Spinal cord (tissue), 4 donors: ENCODE measurements around the gene CACNB3. TPM values are rescaled to one million over a fixed set of nuclear protein-coding genes. Genes with fewer than 3 reads are reported as not detected.

Experiments used
- polyA plus RNA-seq, 2 donors: library from polyadenylated mRNA; unstranded; fragments of 120-200 nt; gene quantifications; one replicate each; pipeline ENCODE4 v1.2.1, GENCODE V29; 2013; ENCODE audit not compliant: insufficient read length in 2 of 2
- small RNA-seq: library from RNA; depleted of rRNA; stranded (forward); fragments of <200 nt; gene quantifications from one replicate; pipeline ENCODE3, GENCODE V24; 2014; ENCODE audit warnings: low replicate concordance
- total RNA-seq, 2 donors: library from RNA; depleted of rRNA in 1 of 2; stranded (reverse); fragments of 120-200 nt in 1 of 2; fragments of >200 nt in 1 of 2; gene quantifications; one replicate each; pipeline versions ENCODE4 v1.2.3 to v1.2.4, GENCODE V29; 2013 to 2014

Gene CACNB3
- total and polyA plus RNA-seq, 4 donors: 24.0 to 89.6 (median 55.4) TPM

Small RNA genes within 50 kb of the gene (small RNA-seq; reads per million reads assigned to genes)
- gene MIR4701 (not detected), gene RF00019 (not detected)

Other genes with a start within 250 kb of the CACNB3 start
- gene LALBA, start 248.4 kb upstream of the CACNB3 start, total RNA-seq: not detected
- not detected for gene LALBA, start 248.4 kb upstream of the CACNB3 start, polyA plus RNA-seq
- 10 to 100 TPM; 42.5 to 54.0 TPM for gene KANSL2, start 136.3 kb upstream of the CACNB3 start, total RNA-seq
- gene KANSL2, start 136.3 kb upstream of the CACNB3 start, polyA plus RNA-seq: 10 to 100 TPM; 40.2 to 44.5 TPM
- 10 to 100 TPM; 30.2 to 34.6 TPM for gene CCNT1, start 101.8 kb upstream of the CACNB3 start, total RNA-seq
- gene CCNT1, start 101.8 kb upstream of the CACNB3 start, polyA plus RNA-seq: 10 to 100 TPM; 15.2 to 16.3 TPM
- gene ADCY6, start 29.4 kb upstream of the CACNB3 start, total RNA-seq: 10 to 100 TPM; 39.9 to 51.9 TPM
- 10 to 100 TPM; 58.4 to 90.2 TPM for gene ADCY6, start 29.4 kb upstream of the CACNB3 start, polyA plus RNA-seq
- gene DDX23, start 33.7 kb downstream of the CACNB3 start, total RNA-seq: 10 to 100 TPM; 44.0 to 85.4 TPM
- 10 to 100 TPM; 76.1 to 87.0 TPM for gene DDX23, start 33.7 kb downstream of the CACNB3 start, polyA plus RNA-seq
- 10 to 100 TPM in 1 of 2 donors, 1 to 10 TPM in 1; 8.5 to 15.1 TPM for gene RND1, start 47.4 kb downstream of the CACNB3 start, total RNA-seq
- gene RND1, start 47.4 kb downstream of the CACNB3 start, polyA plus RNA-seq: 10 to 100 TPM; 41.7 to 45.8 TPM
- gene FKBP11, start 107.0 kb downstream of the CACNB3 start, total RNA-seq: 10 to 100 TPM; 12.7 to 13.9 TPM
- 10 to 100 TPM; 12.4 to 22.5 TPM for gene FKBP11, start 107.0 kb downstream of the CACNB3 start, polyA plus RNA-seq
- gene ARF3, start 139.0 kb downstream of the CACNB3 start, total RNA-seq: 10 to 100 TPM; 67.9 to 74.6 TPM
- gene ARF3, start 139.0 kb downstream of the CACNB3 start, polyA plus RNA-seq: 100 to 1,000 TPM; 285 to 319 TPM
- 1 to 10 TPM; 2.5 to 2.6 TPM for gene WNT10B, start 153.2 kb downstream of the CACNB3 start, total RNA-seq
- gene WNT10B, start 153.2 kb downstream of the CACNB3 start, polyA plus RNA-seq: 10 to 100 TPM; 11.6 to 12.7 TPM
- gene WNT1, start 159.8 kb downstream of the CACNB3 start, total RNA-seq: not detected
- gene WNT1, start 159.8 kb downstream of the CACNB3 start, polyA plus RNA-seq: 1 to 10 TPM; 2.0 to 2.9 TPM
- gene DDN, start 180.9 kb downstream of the CACNB3 start, total RNA-seq: under 1 TPM; 0.44 to 0.79 TPM
- 1 to 10 TPM; 1.2 to 1.5 TPM for gene DDN, start 180.9 kb downstream of the CACNB3 start, polyA plus RNA-seq
- 10 to 100 TPM; 43.2 to 74.7 TPM for gene PRKAG1, start 200.3 kb downstream of the CACNB3 start, total RNA-seq
- gene PRKAG1, start 200.3 kb downstream of the CACNB3 start, polyA plus RNA-seq: 10 to 100 TPM; 65.2 to 75.2 TPM
- gene KMT2D, start 242.3 kb downstream of the CACNB3 start, total RNA-seq: 10 to 100 TPM; 27.2 to 39.6 TPM
- 10 to 100 TPM; 41.6 to 43.2 TPM for gene KMT2D, start 242.3 kb downstream of the CACNB3 start, polyA plus RNA-seq